Glutamatergic neuron (in vitro differentiated cells): ENCODE results near the gene VEPH1. TPM values are rescaled to one million over a fixed set of nuclear protein-coding genes. Genes with fewer than 3 reads are reported as not detected.

ENCODE experiments used
- DNase-seq: peaks from one replicate; pipeline ENCODE4 v3.0.0; 2022
- H3K27ac Mint-ChIP-seq: one replicate; pipeline ENCODE4 v1.8.0; 2020; ENCODE audit warnings: mild to moderate bottlenecking, mixed read lengths, inconsistent platforms; ENCODE audit not compliant: unreplicated experiment
- H3K27me3 Mint-ChIP-seq: one replicate; pipeline ENCODE4 v1.8.0; 2020; ENCODE audit warnings: mild to moderate bottlenecking, moderate library complexity, mixed read lengths, inconsistent platforms; ENCODE audit not compliant: unreplicated experiment
- H3K36me3 Mint-ChIP-seq: one replicate; pipeline ENCODE4 v1.8.0; 2020; ENCODE audit warnings: mild to moderate bottlenecking, mixed read lengths, inconsistent platforms; ENCODE audit not compliant: unreplicated experiment
- H3K4me1 Mint-ChIP-seq: one replicate; pipeline ENCODE4 v1.8.0; 2020; ENCODE audit warnings: mild to moderate bottlenecking, low read depth, mixed read lengths, inconsistent platforms; ENCODE audit not compliant: unreplicated experiment
- H3K4me3 Mint-ChIP-seq: one replicate; pipeline ENCODE4 v1.8.0; 2020; ENCODE audit warnings: mild to moderate bottlenecking, mixed read lengths, inconsistent platforms; ENCODE audit not compliant: unreplicated experiment
- H3K9me3 Mint-ChIP-seq: one replicate; pipeline ENCODE4 v1.8.0; 2020; ENCODE audit warnings: mild to moderate bottlenecking, moderate library complexity, mixed read lengths, inconsistent platforms; ENCODE audit not compliant: unreplicated experiment
- CTCF ChIP-seq: fragments of 200-600 bp; sonication (generic); IDR thresholded peaks from one replicate; pipeline ENCODE4 v1.5.0; 2021; ENCODE audit not compliant: partially characterized antibody, unreplicated experiment
- total RNA-seq: library from RNA; stranded (reverse); fragmentation: NEBNext Ultra II Directional; extraction: Animal tissue kit (Norgen Biotek cat#: 25700); gene quantifications from one replicate; pipeline ENCODE4 v1.2.1, GENCODE V29; 2021; ENCODE audit not compliant: unreplicated experiment

VEPH1 gene
- total RNA-seq, 1 donor from 2014 or later: 9.3 TPM

GRCh38 chr3:157441102-157441624 is 62.1 kb downstream of the VEPH1 start:
- H3K9me3 Mint-ChIP-seq: no peaks in the 10 kb centered on the region
- H3K27ac Mint-ChIP-seq: no peak overlapping the region
- H3K4me1 Mint-ChIP-seq: peaks cover 7% of the 10 kb centered on the region
- no peak for DNase-seq
- H3K4me3 Mint-ChIP-seq: no peak overlapping the region
- H3K27me3 Mint-ChIP-seq: peaks cover 4% of the 10 kb centered on the region
- no peaks in the 10 kb centered on the region for H3K36me3 Mint-ChIP-seq
- no peak for TF ChIP-seq CTCF

- Mint-ChIP-seq H3K27ac (no peak overlapping the region), H3K4me1 (peaks cover 7% of the 10 kb centered on the region), H3K36me3 (no peaks in the 10 kb centered on the region), H3K4me3 (peak overlapping the region; percentile 91), H3K9me3 (peaks cover 2% of the 10 kb centered on the region), H3K27me3 (peaks cover 2% of the 10 kb centered on the region)
- no peak for DNase-seq
- TF ChIP-seq CTCF: no peak
Measured at GRCh38 chr3:157438194-157438730, 65.0 kb downstream of the VEPH1 start.

GRCh38 chr3:157436583-157437291 is 66.5 kb downstream of the VEPH1 start, which contains the start of gene PTX3:
Gene PTX3 (plus strand): TSS chr3:157436850. CDS start chr3:157436934, 84 bp downstream.
- H3K27ac Mint-ChIP-seq: peak within 1 kb of the TSS; percentile 54
- no peaks in the 10 kb centered on the region for H3K36me3 Mint-ChIP-seq
- H3K9me3 Mint-ChIP-seq: peaks cover 2% of the 10 kb centered on the region
- TF ChIP-seq CTCF: no peak
- peak within 1 kb of the TSS; percentile 91 for H3K4me3 Mint-ChIP-seq
- H3K27me3 Mint-ChIP-seq: peaks cover 2% of the 10 kb centered on the region
- no peak for DNase-seq
- peaks cover 7% of the 10 kb centered on the region for H3K4me1 Mint-ChIP-seq

- Mint-ChIP-seq H3K36me3 (peaks cover 9% of the 10 kb centered on the region), H3K9me3 (peaks cover 4% of the 10 kb centered on the region), H3K27me3 (peaks cover 5% of the 10 kb centered on the region), H3K4me3 (no peak overlapping the region), H3K27ac (no peak overlapping the region), H3K4me1 (peaks cover 31% of the 10 kb centered on the region)
- no peak for TF ChIP-seq CTCF
- no peak for DNase-seq
Measured at GRCh38 chr3:157429708-157430107, 73.5 kb downstream of the VEPH1 start.

- H3K9me3 Mint-ChIP-seq: peaks cover 4% of the 10 kb centered on the region
- no peak for DNase-seq
- peak overlapping the region; percentile 60 for H3K4me3 Mint-ChIP-seq
- H3K27me3 Mint-ChIP-seq: peaks cover 5% of the 10 kb centered on the region
- H3K36me3 Mint-ChIP-seq: peaks cover 17% of the 10 kb centered on the region
- peaks cover 31% of the 10 kb centered on the region for H3K4me1 Mint-ChIP-seq
- TF ChIP-seq CTCF: no peak
- peak overlapping the region; percentile 86 for H3K27ac Mint-ChIP-seq
Measured at GRCh38 chr3:157428853-157429252, 74.4 kb downstream of the VEPH1 start.
